HepG2 (cell line): ENCODE data around the gene CMTM4. TPM values are rescaled to one million over a fixed set of nuclear protein-coding genes. Genes with fewer than 3 reads are reported as not detected.

Experiments
- ATAC-seq: fragments of 200-7000 bp; cut with Tn5 transposase; 3 replicates; pipeline ENCODE4 v1.9.1; 2020; ENCODE audit warnings: mild to moderate bottlenecking, moderate library complexity
- BruUV-seq: library from RNA; stranded (reverse); fragments of 400-500 nt; replicated peaks from 2 replicates; lab custom pipeline; 2021; lab: Mats Ljungman, UMichigan
- CTCF ChIA-PET: fragments of 300-600 bp; formaldehyde crosslinking; extraction: SDS; loops from one replicate; lab custom pipeline; 2021; ENCODE audit warnings: low total read pairs, inconsistent platforms, low intra/inter-chr PET ratio; lab: Yijun Ruan, JAX
- POLR2A ChIA-PET: fragments of 350-600 bp; sonication (Branson Sonifier 250); formaldehyde crosslinking; loops from one replicate; lab custom pipeline; 2020; ENCODE audit warnings: antibody characterized with exemption, inconsistent platforms; lab: Yijun Ruan, JAX
- DNase-seq: peaks from one replicate; pipeline ENCODE4 v3.0.0-alpha.2; 2015; ENCODE audit warnings: low spot score
- FAIRE-seq: peaks from 3 replicates; lab custom pipeline; 2011; peaks lifted over from hg19 to GRCh38; lab: Jason Lieb, UNC
- H2AFZ ChIP-seq: one replicate; pipeline ENCODE4 v1.6.1; 2011; ENCODE audit warnings: low read length, inconsistent platforms
- H3K27ac ChIP-seq: fragments of 300-600 bp; 3 replicates; pipeline ENCODE4 v1.8.0; 2011; ENCODE audit warnings: mixed run types, mild to moderate bottlenecking, mixed read lengths, low read length, inconsistent platforms; ENCODE audit not compliant: insufficient read depth; ENCODE audit errors: extremely low read length
- H3K27me3 ChIP-seq, 2 experiments: fragments of 200-600 bp in 1 of 2; 2 replicates in 1 of 2; 3 replicates in 1 of 2; pipeline versions ENCODE4 v1.6.0 to v1.8.0; 2011; ENCODE audit warnings: low read length in 2 of 2, mild to moderate bottlenecking in 2 of 2, moderate library complexity in 2 of 2, inconsistent platforms in 1 of 2; ENCODE audit not compliant: insufficient read depth in 2 of 2, control insufficient read depth in 1 of 2
- H3K36me3 ChIP-seq, 2 experiments: fragments of 200-600 bp in 1 of 2; replicated peaks in 1 of 2; 2 replicates in 1 of 2; 3 replicates in 1 of 2; pipeline versions ENCODE4 v1.5.1 to v1.8.0; 2011; ENCODE audit warnings: low read length in 2 of 2, inconsistent platforms in 1 of 2; ENCODE audit not compliant: insufficient read depth in 2 of 2, control insufficient read depth in 1 of 2
- H3K4me1 ChIP-seq: 2 replicates; pipeline ENCODE4 v1.5.1; 2012; ENCODE audit warnings: low read length, inconsistent platforms; ENCODE audit not compliant: insufficient read depth
- H3K4me2 ChIP-seq: 2 replicates; pipeline ENCODE4 v1.6.0; 2011; ENCODE audit warnings: low read depth, low read length, inconsistent platforms
- H3K4me3 ChIP-seq, 3 experiments: fragments of 200-600 bp in 1 of 3; sonication (generic), shearing (Covaris generic) in 1 of 3; replicated peaks in 1 of 3; 2 replicates each; pipeline ENCODE4 v1.5.1; 2011 to 2016; ENCODE audit warnings: low read length in 3 of 3, inconsistent platforms in 2 of 3, low read depth in 2 of 3, mild to moderate bottlenecking in 2 of 3, control low read depth in 1 of 3, mixed read lengths in 1 of 3; ENCODE audit not compliant: insufficient read depth in 1 of 3
- H3K79me2 ChIP-seq: one replicate; pipeline ENCODE4 v1.6.1; 2011; ENCODE audit warnings: low read length, inconsistent platforms; ENCODE audit not compliant: insufficient read depth
- H3K9ac ChIP-seq: 2 replicates; pipeline ENCODE4 v1.6.0; 2011; ENCODE audit warnings: mild to moderate bottlenecking, low read depth, low read length, inconsistent platforms; ENCODE audit not compliant: insufficient read depth
- H3K9me3 ChIP-seq: 2 replicates; pipeline ENCODE4 v1.5.1; 2012; ENCODE audit warnings: mild to moderate bottlenecking, low read length
- H4K20me1 ChIP-seq: 2 replicates; pipeline ENCODE4 v1.6.0; 2011; ENCODE audit warnings: inconsistent platforms, mild to moderate bottlenecking, low read length, moderate library complexity; ENCODE audit not compliant: insufficient read depth
- CREM ChIP-seq, 2 experiments: sonication (generic) in 1 of 2; formaldehyde crosslinking in 1 of 2; IDR thresholded peaks; 2 replicates each; pipeline versions ENCODE4 v1.4.0 to v1.6.1; 2016 to 2020; ENCODE audit warnings: antibody characterized with exemption in 1 of 2, mild to moderate bottlenecking in 1 of 2, missing genetic modification reagents in 1 of 2
- FOXM1 ChIP-seq: sonication (generic); formaldehyde crosslinking; IDR thresholded peaks from 2 replicates; pipeline ENCODE4 v1.5.0; 2020; ENCODE audit warnings: missing genetic modification reagents
- GABPA ChIP-seq, 2 experiments: IDR thresholded peaks; 2 replicates each; pipeline ENCODE4 v1.6.1; 2011 to 2016; ENCODE audit warnings: low read depth in 2 of 2, low read length in 1 of 2, missing biosample characterization in 1 of 2, missing genetic modification characterization in 1 of 2
- MEF2D ChIP-seq: sonication (generic); formaldehyde crosslinking; IDR thresholded peaks from 2 replicates; pipeline ENCODE4 v1.5.1; 2020; ENCODE audit warnings: mild to moderate bottlenecking, missing genetic modification reagents
- POGZ ChIP-seq: sonication (generic); formaldehyde crosslinking; IDR thresholded peaks from 2 replicates; pipeline ENCODE4 v1.4.0; 2020; ENCODE audit warnings: mild to moderate bottlenecking, missing genetic modification reagents
- SNAI1 ChIP-seq: sonication (generic); formaldehyde crosslinking; IDR thresholded peaks from 2 replicates; pipeline ENCODE4 v1.5.0; 2020; ENCODE audit warnings: mild to moderate bottlenecking, missing genetic modification reagents, borderline replicate concordance
- SP4 ChIP-seq: sonication (generic); formaldehyde crosslinking; IDR thresholded peaks from 2 replicates; pipeline ENCODE4 v1.8.1; 2023; ENCODE audit warnings: mild to moderate bottlenecking, missing genetic modification reagents
- ZBTB7B ChIP-seq: sonication (generic); formaldehyde crosslinking; IDR thresholded peaks from 2 replicates; pipeline ENCODE4 v1.4.0; 2020; ENCODE audit warnings: missing genetic modification reagents
- ZFP36L1 ChIP-seq: sonication (generic); formaldehyde crosslinking; IDR thresholded peaks from 2 replicates; pipeline ENCODE4 v1.8.0; 2022; ENCODE audit warnings: mild to moderate bottlenecking, missing genetic modification reagents, moderate library complexity
- ZFP41 ChIP-seq: sonication (generic); formaldehyde crosslinking; IDR thresholded peaks from 2 replicates; pipeline ENCODE4 v1.4.0; 2020; ENCODE audit warnings: mild to moderate bottlenecking, missing genetic modification reagents, borderline replicate concordance
- ZFP62 ChIP-seq: sonication (generic); formaldehyde crosslinking; IDR thresholded peaks from 2 replicates; pipeline ENCODE4 v1.4.0; 2020; ENCODE audit warnings: missing genetic modification reagents
- ZNF225 ChIP-seq: sonication (generic); formaldehyde crosslinking; IDR thresholded peaks from 2 replicates; pipeline ENCODE4 v1.4.0; 2020; ENCODE audit warnings: mild to moderate bottlenecking, missing genetic modification reagents
- ZSCAN21 ChIP-seq: sonication (generic); formaldehyde crosslinking; IDR thresholded peaks from 2 replicates; pipeline ENCODE4 v1.8.0; 2022; ENCODE audit warnings: mild to moderate bottlenecking, missing genetic modification reagents, moderate library complexity, borderline replicate concordance
- WGBS: methylation state at CpG from one replicate; pipeline ENCODE4 v1.1.6; 2017; ENCODE audit warnings: low lambda C conversion rate; 5-methylcytosine and 5-hydroxymethylcytosine counted together
- in situ Hi-C: cut with HindIII; loops from 2 replicates; pipeline ENCODE4 v1.10.0; 2017; ENCODE audit warnings: low pct_unique_long_range_greater_than_20kb; ENCODE audit not compliant: extremely low pct_ligation_motif_present
- intact Hi-C: fragments of 100-400 bp; cut with micrococcal nuclease; formaldehyde crosslinking; loops from one replicate; pipeline ENCODE4 v1.10.0; 2022; ENCODE audit not compliant: unreplicated experiment
- polyA plus RNA-seq, 8 experiments: library from polyadenylated mRNA; depleted of rRNA in 3 of 8; stranded (reverse) in 7 of 8; unstranded in 1 of 8; fragments of >200 nt; fragmentation: Illumina TruSeq in 4 of 8; extraction: Trizol in 4 of 8; gene quantifications; 2 replicates each; pipeline versions ENCODE4 v1.2.1 to v1.2.3, GENCODE V29; 2011 to 2016; ENCODE audit warnings: low read depth in 4 of 8, missing spikeins in 1 of 8, mixed read lengths in 1 of 8; ENCODE audit not compliant: insufficient read depth in 1 of 8
- total RNA-seq, 5 experiments: library from RNA; depleted of rRNA; stranded (reverse); fragments of >200 nt; fragmentation: Illumina TruSeq; extraction: Trizol; gene quantifications; 2 replicates each; pipeline ENCODE4 v1.2.3, GENCODE V29; 2016; ENCODE audit warnings: low read depth in 1 of 5
- TF ChIP-seq, protein P1 (sequence below): sonication (generic); formaldehyde crosslinking; IDR thresholded peaks from 2 replicates; pipeline ENCODE4 v1.4.0; 2020; ENCODE audit warnings: mild to moderate bottlenecking, missing genetic modification reagents

CMTM4 gene
- total and polyA plus RNA-seq, 2 of the 13 experiments (the other 11 are each of a cell fraction or from before 2014, with no cell fraction given) = 32.0 to 36.3 TPM

GRCh38 chr16:66605979-66606751, 90.4 kb downstream of the CMTM4 start:
- CTCF ChIA-PET = interaction anchor here (3.0 kb wide), 1 partner anchor 45 kb away, joined by 12 read pairs; no protein-coding TSS in a partner anchor
- 72% methylated on average over 10 of the region's 10 CpGs for WGBS
- POLR2A ChIA-PET = no interaction called here
- Histone ChIP-seq H3K9me3 (no peaks in the 10 kb centered on the region), H3K36me3 (peaks cover 15 to 22% of the 10 kb centered on the region in 2 experiments), H3K4me2 (peak overlapping the region; percentile 83), H3K79me2 (peaks cover 9% of the 10 kb centered on the region), H3K9ac (peak overlapping the region; percentile 81), H2AFZ (no peak overlapping the region), H3K4me3 (peak overlapping the region; percentile 81 to 87 (median 86); a peak in 5 of 6 replicates), H4K20me1 (peaks cover 13% of the 10 kb centered on the region; the same call in 1 of the 2 replicates), H3K27ac (peak overlapping the region; percentile 54), H3K27me3 (no peaks in the 10 kb centered on the region), H3K4me1 (peaks cover 55% of the 10 kb centered on the region)
- in situ Hi-C loops = loop anchor here (5.0 kb wide), 2 partner anchors 86 to 261 kb away; no protein-coding TSS in a partner anchor
- TF ChIP-seq ZFP36L1 (CRISPR knock-in tag) (0 out of 2 replicates have a peak, but pooled peaks have one; percentile 12), MEF2D (CRISPR knock-in tag) (no peak), CREM (IDR thresholded peaks at IDR 0.05) (no peak), CREM (CRISPR knock-in tag; IDR thresholded peaks at IDR 0.05) (no peak), POGZ (CRISPR knock-in tag) (0 out of 2 replicates have a peak, but pooled peaks have one; percentile 16), ZFP41 (CRISPR knock-in tag) (no peak), ZSCAN21 (CRISPR knock-in tag) (no peak), ZNF225 (CRISPR knock-in tag) (peak; percentile 15; the same call in 1 of the 2 replicates), GABPA (IDR thresholded peaks at IDR 0.05; ENCODE audit: low read depth, low read length) (no peak), GABPA (CRISPR knock-in tag; IDR thresholded peaks at IDR 0.05; ENCODE audit: low read depth) (no peak), SP4 (CRISPR knock-in tag) (0 out of 2 replicates have a peak, but pooled peaks have one; percentile 25), ZFP62 (CRISPR knock-in tag) (no peak), SNAI1 (CRISPR knock-in tag) (0 out of 2 replicates have a peak, but pooled peaks have one; percentile 44), ZBTB7B (0 out of 2 replicates have a peak, but pooled peaks have one; percentile 1), FOXM1 (CRISPR knock-in tag) (no peak)
- TF ChIP-seq, protein P1, sequence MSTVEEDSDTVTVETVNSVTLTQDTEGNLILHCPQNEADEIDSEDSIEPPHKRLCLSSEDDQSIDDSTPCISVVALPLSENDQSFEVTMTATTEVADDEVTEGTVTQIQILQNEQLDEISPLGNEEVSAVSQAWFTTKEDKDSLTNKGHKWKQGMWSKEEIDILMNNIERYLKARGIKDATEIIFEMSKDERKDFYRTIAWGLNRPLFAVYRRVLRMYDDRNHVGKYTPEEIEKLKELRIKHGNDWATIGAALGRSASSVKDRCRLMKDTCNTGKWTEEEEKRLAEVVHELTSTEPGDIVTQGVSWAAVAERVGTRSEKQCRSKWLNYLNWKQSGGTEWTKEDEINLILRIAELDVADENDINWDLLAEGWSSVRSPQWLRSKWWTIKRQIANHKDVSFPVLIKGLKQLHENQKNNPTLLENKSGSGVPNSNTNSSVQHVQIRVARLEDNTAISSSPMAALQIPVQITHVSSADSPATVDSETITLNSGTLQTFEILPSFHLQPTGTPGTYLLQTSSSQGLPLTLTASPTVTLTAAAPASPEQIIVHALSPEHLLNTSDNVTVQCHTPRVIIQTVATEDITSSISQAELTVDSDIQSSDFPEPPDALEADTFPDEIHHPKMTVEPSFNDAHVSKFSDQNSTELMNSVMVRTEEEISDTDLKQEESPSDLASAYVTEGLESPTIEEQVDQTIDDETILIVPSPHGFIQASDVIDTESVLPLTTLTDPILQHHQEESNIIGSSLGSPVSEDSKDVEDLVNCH = no peak
- ATAC-seq (no peak), DNase-seq (no peak), FAIRE-seq (no peak)
- intact Hi-C loops = loop anchor here (2.0 kb wide), 2 partner anchors 53 to 89 kb away; partner anchors contain the start of gene CKLF
- TSS peak; percentile 60 for BruUV-seq
